H1 (cell line): ENCODE measurements around the gene UNC119. TPM values are rescaled to one million over a fixed set of nuclear protein-coding genes. Genes with fewer than 3 reads are reported as not detected.

ENCODE experiments used
- CTCF ChIA-PET: fragments of 300-600 bp; sonication (Branson Sonifier 250); formaldehyde crosslinking; loops from one replicate; lab custom pipeline; 2021; ENCODE audit not compliant: partially characterized antibody; lab: Charles Lee
- POLR2A ChIA-PET: fragments of 300-600 bp; sonication (Branson Sonifier 250); formaldehyde crosslinking; loops from one replicate; lab custom pipeline; 2021; ENCODE audit warnings: inconsistent platforms; ENCODE audit not compliant: partially characterized antibody; lab: Charles Lee
- DNase-seq, 2 experiments: peaks; one replicate each; pipeline versions ENCODE4 v3.0.0 to v3.0.0-alpha.2; 2010 to 2022; ENCODE audit warnings: low spot score in 2 of 2, low read depth in 1 of 2, mixed read lengths in 1 of 2
- FAIRE-seq: peaks from 2 replicates; lab custom pipeline; 2011; peaks lifted over from hg19 to GRCh38; lab: Jason Lieb, UNC
- H2AFZ ChIP-seq: 2 replicates; pipeline ENCODE4 v1.8.1; 2012; ENCODE audit warnings: low read length, inconsistent platforms
- H2AK5ac ChIP-seq: 2 replicates; pipeline ENCODE4 v1.6.1; 2013; ENCODE audit warnings: low read depth, low read length
- H2BK120ac ChIP-seq: replicated peaks from 2 replicates; pipeline ENCODE3; 2013; ENCODE audit warnings: low read depth, low read length, inconsistent platforms
- H2BK12ac ChIP-seq: 2 replicates; pipeline ENCODE4 v1.6.1; 2013; ENCODE audit warnings: low read depth, low read length
- H2BK15ac ChIP-seq: 2 replicates; pipeline ENCODE4 v1.6.1; 2013; ENCODE audit warnings: low read length
- H2BK20ac ChIP-seq: 2 replicates; pipeline ENCODE4 v1.6.1; 2013; ENCODE audit warnings: low read length
- H2BK5ac ChIP-seq: 2 replicates; pipeline ENCODE4 v1.6.1; 2013; ENCODE audit warnings: low read depth, low read length
- H3K14ac ChIP-seq: 2 replicates; pipeline ENCODE4 v1.6.1; 2013; ENCODE audit warnings: inconsistent platforms; ENCODE audit not compliant: insufficient read length
- H3K18ac ChIP-seq: 2 replicates; pipeline ENCODE4 v1.6.1; 2013; ENCODE audit warnings: low read length; ENCODE audit errors: extremely low read depth
- H3K23ac ChIP-seq: 2 replicates; pipeline ENCODE4 v1.6.1; 2013; ENCODE audit warnings: inconsistent platforms; ENCODE audit not compliant: insufficient read length
- H3K23me2 ChIP-seq: 2 replicates; pipeline ENCODE4 v1.6.1; 2013; ENCODE audit warnings: low read depth, low read length
- H3K27ac ChIP-seq: 2 replicates; pipeline ENCODE4 v1.6.1; 2011; ENCODE audit warnings: low read depth, low read length, inconsistent platforms
- H3K27me3 ChIP-seq, 4 experiments: replicated peaks in 1 of 4; 1 replicate in 1 of 4; 2 replicates in 3 of 4; pipeline versions ENCODE4 v1.6.1 to v1.8.1; 2011 to 2013; ENCODE audit warnings: low read length in 3 of 4, mild to moderate bottlenecking in 3 of 4, inconsistent platforms in 2 of 4, mixed read lengths in 2 of 4, moderate library complexity in 1 of 4; ENCODE audit not compliant: control insufficient read depth in 3 of 4, insufficient read depth in 3 of 4; ENCODE audit errors: extremely low read depth in 1 of 4
- H3K36me3 ChIP-seq, 4 experiments: 2 replicates each; pipeline versions ENCODE4 v1.6.1 to v1.8.1; 2011 to 2013; ENCODE audit warnings: mild to moderate bottlenecking in 4 of 4, low read length in 3 of 4, moderate library complexity in 2 of 4, control low read depth in 1 of 4, inconsistent platforms in 1 of 4; ENCODE audit not compliant: insufficient read depth in 4 of 4, control insufficient read depth in 2 of 4
- H3K4ac ChIP-seq: replicated peaks from 2 replicates; pipeline ENCODE3; 2013; ENCODE audit warnings: low read length, low read depth, mixed read lengths, inconsistent platforms; ENCODE audit not compliant: insufficient read length
- H3K4me1 ChIP-seq, 4 experiments: replicated peaks in 1 of 4; 1 replicate in 1 of 4; 2 replicates in 3 of 4; pipeline versions ENCODE4 v1.6.1 to v1.8.1; 2011 to 2013; ENCODE audit warnings: low read length in 3 of 4, inconsistent platforms in 2 of 4, mixed read lengths in 1 of 4; ENCODE audit not compliant: insufficient read depth in 4 of 4, control insufficient read depth in 3 of 4
- H3K4me2 ChIP-seq, 2 experiments: 2 replicates each; pipeline versions ENCODE4 v1.6.1 to v1.8.1; 2011 to 2013; ENCODE audit warnings: low read depth in 2 of 2, low read length in 2 of 2, control low read depth in 1 of 2, inconsistent platforms in 1 of 2, mild to moderate bottlenecking in 1 of 2; ENCODE audit not compliant: insufficient read depth in 1 of 2
- H3K4me3 ChIP-seq, 4 experiments: fragments of 200-600, 300-600 bp in 1 of 4; sonication (generic), shearing (Covaris generic), sonication (Bioruptor Twin) in 1 of 4; 2 replicates each; pipeline versions ENCODE4 v1.5.1 to v1.8.1; 2011 to 2016; ENCODE audit warnings: low read length in 4 of 4, low read depth in 3 of 4, control low read depth in 2 of 4, inconsistent platforms in 2 of 4, mild to moderate bottlenecking in 2 of 4, mixed read lengths in 1 of 4, moderate library complexity in 1 of 4; ENCODE audit not compliant: insufficient read depth in 2 of 4; ENCODE audit errors: extremely low read depth in 1 of 4
- H3K56ac ChIP-seq: replicated peaks from 2 replicates; pipeline ENCODE3; 2013; ENCODE audit warnings: low read depth, mild to moderate bottlenecking, mixed read lengths, low read length, inconsistent platforms; ENCODE audit not compliant: insufficient read length
- H3K79me1 ChIP-seq: 2 replicates; pipeline ENCODE4 v1.6.1; 2013; ENCODE audit warnings: low read depth, low read length, control low read depth
- H3K79me2 ChIP-seq, 2 experiments: 2 replicates each; pipeline versions ENCODE4 v1.6.1 to v1.8.1; 2012 to 2013; ENCODE audit warnings: low read length in 2 of 2, mild to moderate bottlenecking in 2 of 2, inconsistent platforms in 1 of 2; ENCODE audit not compliant: insufficient read depth in 2 of 2, control insufficient read depth in 1 of 2
- H3K9ac ChIP-seq, 4 experiments: replicated peaks in 1 of 4; 1 replicate in 1 of 4; 2 replicates in 3 of 4; pipeline versions ENCODE4 v1.6.1 to v1.8.1; 2011 to 2013; ENCODE audit warnings: low read depth in 3 of 4, low read length in 3 of 4, control low read depth in 2 of 4, mild to moderate bottlenecking in 2 of 4, moderate library complexity in 2 of 4, inconsistent platforms in 1 of 4; ENCODE audit errors: extremely low read depth in 1 of 4
- H3K9me3 ChIP-seq, 2 experiments: 2 replicates each; pipeline versions ENCODE4 v1.6.1 to v1.8.1; 2012 to 2013; ENCODE audit warnings: mild to moderate bottlenecking in 2 of 2, moderate library complexity in 2 of 2, control low read depth in 1 of 2, inconsistent platforms in 1 of 2, low read depth in 1 of 2, low read length in 1 of 2, mixed read lengths in 1 of 2; ENCODE audit not compliant: insufficient read depth in 2 of 2
- H4K20me1 ChIP-seq, 2 experiments: replicated peaks in 1 of 2; 2 replicates each; pipeline versions ENCODE3 to v1.8.1; 2011 to 2013; ENCODE audit warnings: inconsistent platforms in 2 of 2, low read length in 2 of 2, mild to moderate bottlenecking in 1 of 2; ENCODE audit not compliant: insufficient read depth in 2 of 2, control insufficient read depth in 1 of 2
- H4K5ac ChIP-seq: 2 replicates; pipeline ENCODE4 v1.6.1; 2013; ENCODE audit warnings: low read length, low read depth, mixed read lengths, inconsistent platforms; ENCODE audit not compliant: insufficient read length
- H4K8ac ChIP-seq: 2 replicates; pipeline ENCODE4 v1.8.0; 2013; ENCODE audit warnings: mild to moderate bottlenecking, moderate library complexity, low read length, inconsistent platforms; ENCODE audit not compliant: insufficient read depth; ENCODE audit errors: extremely low read depth
- H4K91ac ChIP-seq: replicated peaks from 2 replicates; pipeline ENCODE3; 2013; ENCODE audit warnings: low read length, mixed read lengths, inconsistent platforms; ENCODE audit not compliant: insufficient read length
- ASH2L ChIP-seq: fragments of 200-600, 300-600 bp; sonication (generic); IDR thresholded peaks from one replicate; pipeline ENCODE4 v1.7.1; 2017; ENCODE audit warnings: low read length
- CEBPB ChIP-seq: IDR thresholded peaks from 2 replicates; pipeline ENCODE4 v1.6.1; 2012; ENCODE audit warnings: low read depth, low read length
- FOSL1 ChIP-seq: IDR thresholded peaks from 2 replicates; pipeline ENCODE4 v1.6.1; 2011; ENCODE audit warnings: mild to moderate bottlenecking, low read depth, low read length, moderate library complexity; ENCODE audit not compliant: insufficient read depth
- RBBP5 ChIP-seq: IDR thresholded peaks from 2 replicates; pipeline ENCODE4 v1.7.1; 2012; ENCODE audit warnings: low read depth, mild to moderate bottlenecking, inconsistent platforms, low read length, moderate library complexity, borderline replicate concordance
- SIN3A ChIP-seq, 2 experiments: IDR thresholded peaks in 1 of 2; conservative IDR thresholded peaks in 1 of 2; 2 replicates each; pipeline ENCODE4 v1.6.1; 2011 to 2012; ENCODE audit warnings: low read length in 2 of 2, improper control_type of control experiment in 1 of 2, low read depth in 1 of 2, mild to moderate bottlenecking in 1 of 2
- TAF1 ChIP-seq: IDR thresholded peaks from 2 replicates; pipeline ENCODE4 v1.6.1; 2011; ENCODE audit warnings: mild to moderate bottlenecking, low read depth, low read length
- YY1 ChIP-seq: IDR thresholded peaks from 2 replicates; pipeline ENCODE4 v1.6.1; 2011; ENCODE audit warnings: low read depth, mild to moderate bottlenecking, low read length
- WGBS, 2 experiments: shearing (Covaris generic) in 1 of 2; methylation state at CpG; one replicate each; pipeline versions ENCODE4 v1.1.6 to v1.1.7; 2013 to 2015; ENCODE audit warnings: low lambda C conversion rate in 2 of 2, mixed read lengths in 2 of 2, inconsistent platforms in 1 of 2, low coverage in 1 of 2, missing lambda C conversion rate in 1 of 2; ENCODE audit not compliant: insufficient replicate concordance in 2 of 2, insufficient coverage in 1 of 2, insufficient read length in 1 of 2; ENCODE audit errors: extremely low coverage in 1 of 2, missing lambda C conversion rate in 1 of 2; 5-methylcytosine and 5-hydroxymethylcytosine counted together
- polyA plus RNA-seq, 7 experiments: library from polyadenylated mRNA; depleted of rRNA in 3 of 7; stranded (reverse) in 5 of 7; unstranded in 2 of 7; fragments of >200 nt in 5 of 7; fragments of 200-250 nt in 2 of 7; gene quantifications; 1 replicate in 5 of 7; 2 replicates in 1 of 7; 4 replicates in 1 of 7; pipeline versions ENCODE4 v1.2.1 to v1.2.3, GENCODE V29; 2011 to 2013; ENCODE audit warnings: missing spikeins in 2 of 7, mixed read lengths in 2 of 7
- total RNA-seq: library from RNA; stranded (reverse); fragmentation: NEBNext Ultra II Directional; extraction: Animal tissue kit (Norgen Biotek cat#: 25700); gene quantifications from 2 replicates; pipeline ENCODE4 v1.2.1, GENCODE V29; 2021
- TF ChIP-seq, protein P1 (sequence below): IDR thresholded peaks from 2 replicates; pipeline ENCODE4 v1.6.1; 2012; ENCODE audit warnings: inconsistent platforms

The UNC119 gene
- total and polyA plus RNA-seq, 2 of the 8 experiments (the other 6 are each of a cell fraction or from before 2014, with no cell fraction given): 43.5 to 94.4 TPM

DNA sequence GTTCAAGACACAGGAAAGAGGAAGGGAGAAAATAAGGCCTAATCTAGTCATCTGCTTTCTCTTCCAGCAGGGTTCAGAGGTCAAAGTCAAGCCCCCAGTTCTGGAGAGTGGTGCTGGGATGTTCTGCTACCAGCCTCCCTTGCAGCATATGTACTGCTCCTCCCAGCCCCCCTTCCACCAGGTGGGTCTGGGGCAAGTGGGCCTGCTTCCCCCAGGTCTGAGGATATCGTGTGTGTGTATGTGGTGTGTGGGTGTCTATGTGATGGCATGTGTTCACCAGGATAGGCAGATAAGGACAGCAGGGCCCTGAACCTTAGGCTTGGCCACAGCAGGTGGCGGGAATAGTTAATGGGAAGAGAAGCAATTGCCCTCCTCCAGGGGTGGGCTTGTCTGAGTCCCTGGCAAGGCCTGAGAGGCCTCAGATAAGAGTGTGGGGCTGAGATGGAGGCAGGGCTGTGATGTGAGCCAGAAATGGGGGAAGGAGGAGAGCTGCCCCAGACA is 25.2 kb downstream of the UNC119 start:
- Histone ChIP-seq H3K4me2 (no peak overlapping the region), H3K23me2 (no peaks in the 10 kb centered on the region), H3K9me3 (no peaks in the 10 kb centered on the region), H2AFZ (no peak overlapping the region), H3K4me3 (no peak overlapping the region), H3K27ac (no peak overlapping the region), H3K79me1 (no peaks in the 10 kb centered on the region), H4K5ac (no peak overlapping the region), H3K18ac (no peak overlapping the region), H2AK5ac (0 out of 2 replicates have a peak overlapping the region, but pooled peaks have one; percentile 53), H3K4ac (no peak overlapping the region), H4K8ac (peak overlapping the region; percentile 66; the same call in 1 of the 2 replicates), H2BK5ac (no peak overlapping the region), H3K4me1 (0 out of 7 replicates have a peak, but pooled peaks cover 0 to 2% (median 0%) of the 10 kb centered on the region in 4 experiments), H2BK15ac (no peak overlapping the region)
- FAIRE-seq (no peak), DNase-seq (no peak)
- POLR2A ChIA-PET: interaction anchor here (1.5 kb wide), 1 partner anchor 13 kb away, joined by 4 read pairs; no protein-coding TSS in a partner anchor
- WGBS, 2 experiments: 92% methylated on average over 2 of the region's 2 CpGs; no CpG with 5 or more reads in 1 of the 2 experiments
- CTCF ChIA-PET: interaction anchor here (0.5 to 2.5 kb wide), 6 partner anchors 8 to 505 kb away, joined by 3 to 16 read pairs (median 10); no protein-coding TSS in a partner anchor
- no peak for TF ChIP-seq SIN3A (conservative IDR thresholded peaks at IDR 0.05 in 1 of 2, IDR thresholded peaks at IDR 0.05 in 1 of 2; ENCODE audit: low read depth in 1 of 2, low read length in 2 of 2)
- no peak for TF ChIP-seq RBBP5
- TF ChIP-seq FOSL1: no peak
- TF ChIP-seq, protein P1, sequence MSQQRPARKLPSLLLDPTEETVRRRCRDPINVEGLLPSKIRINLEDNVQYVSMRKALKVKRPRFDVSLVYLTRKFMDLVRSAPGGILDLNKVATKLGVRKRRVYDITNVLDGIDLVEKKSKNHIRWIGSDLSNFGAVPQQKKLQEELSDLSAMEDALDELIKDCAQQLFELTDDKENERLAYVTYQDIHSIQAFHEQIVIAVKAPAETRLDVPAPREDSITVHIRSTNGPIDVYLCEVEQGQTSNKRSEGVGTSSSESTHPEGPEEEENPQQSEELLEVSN: no peak
- TF ChIP-seq TAF1: no peak
- TF ChIP-seq YY1: no peak
- no peak for TF ChIP-seq ASH2L
- no peak for TF ChIP-seq CEBPB
- TF ChIP-seq, all 59 proteins: peak for 0
- no peak overlapping the region for H2BK20ac ChIP-seq
- no peak overlapping the region for H3K56ac ChIP-seq
- H3K79me2 ChIP-seq: no peaks in the 10 kb centered on the region
- H4K91ac ChIP-seq: no peak overlapping the region
- no peak overlapping the region for H2BK120ac ChIP-seq
- H3K27me3 ChIP-seq: no peaks in the 10 kb centered on the region
- no peaks in the 10 kb centered on the region for H4K20me1 ChIP-seq
- no peak overlapping the region for H3K14ac ChIP-seq
- no peak overlapping the region for H3K23ac ChIP-seq
- no peak overlapping the region for H2BK12ac ChIP-seq
- H3K9ac ChIP-seq: no peak overlapping the region
- no peaks in the 10 kb centered on the region for H3K36me3 ChIP-seq
